Spinal cord (tissue), 10 donors: Measurements from ENCODE around the gene COL8A2. TPM values are rescaled to one million over a fixed set of nuclear protein-coding genes. Genes with fewer than 3 reads are reported as not detected.

Experiments
- DNase-seq, 6 donors: peaks; one replicate each; pipeline versions ENCODE4 v3.0.0 to v3.0.0-alpha.2; 2013 to 2015; ENCODE audit warnings: low spot score in 6 of 6, low read depth in 4 of 6
- H3K27ac ChIP-seq: one replicate; pipeline ENCODE4 v1.5.1; 2013; ENCODE audit warnings: low read depth, low read length, control low read depth
- H3K27me3 ChIP-seq: one replicate; pipeline ENCODE4 v1.6.1; 2013; ENCODE audit warnings: low read length; ENCODE audit not compliant: control insufficient read depth, insufficient read depth
- H3K36me3 ChIP-seq: one replicate; pipeline ENCODE4 v1.6.1; 2013; ENCODE audit warnings: low read length; ENCODE audit not compliant: control insufficient read depth, insufficient read depth
- H3K4me1 ChIP-seq: one replicate; pipeline ENCODE4 v1.6.1; 2013; ENCODE audit warnings: low read length; ENCODE audit not compliant: control insufficient read depth, insufficient read depth
- H3K4me3 ChIP-seq: one replicate; pipeline ENCODE4 v1.5.1; 2013; ENCODE audit warnings: low read depth, low read length, control low read depth
- H3K9me3 ChIP-seq: one replicate; pipeline ENCODE4 v1.6.1; 2013; ENCODE audit warnings: low read length; ENCODE audit not compliant: control insufficient read depth, insufficient read depth
- WGBS: methylation state at CpG from one replicate; pipeline ENCODE4 v1.1.5; 2013; ENCODE audit warnings: missing lambda C conversion rate; ENCODE audit not compliant: insufficient coverage; 5-methylcytosine and 5-hydroxymethylcytosine counted together
- polyA plus RNA-seq, 2 donors: library from polyadenylated mRNA; unstranded; fragments of 120-200 nt; gene quantifications; one replicate each; pipeline ENCODE4 v1.2.1, GENCODE V29; 2013; ENCODE audit not compliant: insufficient read length in 2 of 2
- total RNA-seq, 2 donors: library from RNA; depleted of rRNA in 1 of 2; stranded (reverse); fragments of 120-200 nt in 1 of 2; fragments of >200 nt in 1 of 2; gene quantifications; one replicate each; pipeline versions ENCODE4 v1.2.3 to v1.2.4, GENCODE V29; 2013 to 2014
- donor health status: healthy.

The COL8A2 gene
- total and polyA plus RNA-seq, 4 donors: 3.2 to 32.6 (median 11.5) TPM

GRCh38 chr1:36101546-36101945 is 23.5 kb downstream of the COL8A2 start:
- no peak for DNase-seq
- H3K27ac ChIP-seq: no peak overlapping the region
- no peak overlapping the region for H3K4me3 ChIP-seq
- peaks cover 27% of the 10 kb centered on the region for H3K36me3 ChIP-seq
- WGBS: 94% methylated on average over 2 of the region's 5 CpGs
- peaks cover 23% of the 10 kb centered on the region for H3K4me1 ChIP-seq
- no peaks in the 10 kb centered on the region for H3K9me3 ChIP-seq
- no peaks in the 10 kb centered on the region for H3K27me3 ChIP-seq

- no peaks in the 10 kb centered on the region for H3K9me3 ChIP-seq
- 81% methylated on average over 6 of the region's 6 CpGs for WGBS
- peaks cover 28% of the 10 kb centered on the region for H3K4me1 ChIP-seq
- H3K27ac ChIP-seq: no peak overlapping the region
- no peaks in the 10 kb centered on the region for H3K27me3 ChIP-seq
- no peak overlapping the region for H3K4me3 ChIP-seq
- DNase-seq: no peak
- H3K36me3 ChIP-seq: peaks cover 37% of the 10 kb centered on the region
Measured at GRCh38 chr1:36100376-36100775, 24.6 kb downstream of the COL8A2 start.

GRCh38 chr1:36099681-36100341 is 25.2 kb downstream of the COL8A2 start:
- Histone ChIP-seq H3K27ac (no peak overlapping the region), H3K27me3 (no peaks in the 10 kb centered on the region), H3K36me3 (peaks cover 39% of the 10 kb centered on the region), H3K4me3 (no peak overlapping the region), H3K4me1 (peaks cover 31% of the 10 kb centered on the region), H3K9me3 (no peaks in the 10 kb centered on the region)
- 43% methylated on average over 17 of the region's 18 CpGs for WGBS
- peak in 4 of 6 donors; percentile 47 to 93 (median 73) for DNase-seq

GRCh38 chr1:36098650-36099365 is 26.2 kb downstream of the COL8A2 start:
- Histone ChIP-seq H3K27ac (no peak overlapping the region), H3K4me3 (no peak overlapping the region), H3K36me3 (peaks cover 49% of the 10 kb centered on the region), H3K9me3 (no peaks in the 10 kb centered on the region), H3K4me1 (peaks cover 41% of the 10 kb centered on the region), H3K27me3 (no peaks in the 10 kb centered on the region)
- no peak for DNase-seq
- 86% methylated on average over 13 of the region's 13 CpGs for WGBS

- H3K27ac ChIP-seq: no peak overlapping the region
- H3K9me3 ChIP-seq: no peaks in the 10 kb centered on the region
- no peak for DNase-seq
- H3K4me1 ChIP-seq: peaks cover 49% of the 10 kb centered on the region
- no peak overlapping the region for H3K4me3 ChIP-seq
- H3K36me3 ChIP-seq: peaks cover 58% of the 10 kb centered on the region
- 93% methylated on average over 33 of the region's 33 CpGs for WGBS
- H3K27me3 ChIP-seq: no peaks in the 10 kb centered on the region
Measured at GRCh38 chr1:36097693-36098585, 27.1 kb downstream of the COL8A2 start.

GRCh38 chr1:36096500-36097432 is 28.3 kb downstream of the COL8A2 start:
- H3K9me3 ChIP-seq: no peaks in the 10 kb centered on the region
- no peaks in the 10 kb centered on the region for H3K27me3 ChIP-seq
- DNase-seq: no peak
- H3K4me3 ChIP-seq: no peak overlapping the region
- WGBS: 61% methylated on average over 11 of the region's 16 CpGs
- H3K36me3 ChIP-seq: peaks cover 70% of the 10 kb centered on the region
- no peak overlapping the region for H3K27ac ChIP-seq
- peaks cover 61% of the 10 kb centered on the region for H3K4me1 ChIP-seq

GRCh38 chr1:36095760-36096405 is 29.1 kb downstream of the COL8A2 start:
- H3K9me3 ChIP-seq: no peaks in the 10 kb centered on the region
- no peak overlapping the region for H3K4me3 ChIP-seq
- H3K36me3 ChIP-seq: peaks cover 79% of the 10 kb centered on the region
- no peak for DNase-seq
- 93% methylated on average over 7 of the region's 15 CpGs for WGBS
- H3K27ac ChIP-seq: no peak overlapping the region
- peaks cover 70% of the 10 kb centered on the region for H3K4me1 ChIP-seq
- no peaks in the 10 kb centered on the region for H3K27me3 ChIP-seq

- Histone ChIP-seq H3K36me3 (peaks cover 88% of the 10 kb centered on the region), H3K9me3 (no peaks in the 10 kb centered on the region), H3K27ac (peak overlapping the region; percentile 54), H3K27me3 (no peaks in the 10 kb centered on the region), H3K4me1 (peaks cover 69% of the 10 kb centered on the region), H3K4me3 (no peak overlapping the region)
- DNase-seq: no peak
- 83% methylated on average over 8 of the region's 8 CpGs for WGBS
Measured at GRCh38 chr1:36094621-36095061, 30.4 kb downstream of the COL8A2 start.
